Tibial artery (tissue), 4 donors: ENCODE measurements around the gene NPEPL1.

Experiments
- DNase-seq, 2 donors: peaks; one replicate each; pipeline ENCODE4 v3.0.0-alpha.2; 2019
- H3K27ac ChIP-seq, 2 donors: fragments of 200-600 bp; sonication (generic) in 1 of 2; 1 replicate in 1 of 2; 2 replicates in 1 of 2; pipeline ENCODE4 v1.5.1; 2018 to 2019; ENCODE audit warnings: mild to moderate bottlenecking in 1 of 2
- H3K27me3 ChIP-seq, 2 donors: fragments of 200-600 bp; sonication (generic) in 1 of 2; one replicate each; pipeline versions ENCODE4 v1.5.1 to v1.6.0; 2016 to 2019
- H3K36me3 ChIP-seq, 3 donors: fragments of 200-600 bp; sonication (generic) in 2 of 3; one replicate each; pipeline ENCODE4 v1.5.1; 2016 to 2019; ENCODE audit warnings: mild to moderate bottlenecking in 2 of 3
- H3K4me1 ChIP-seq, 4 donors: fragments of 200-600 bp; sonication (generic) in 2 of 4; 1 replicate in 3 of 4; 2 replicates in 1 of 4; pipeline ENCODE4 v1.5.1; 2016 to 2019
- H3K4me3 ChIP-seq, 2 donors: fragments of 200-600 bp; sonication (generic) in 1 of 2; 1 replicate in 1 of 2; 2 replicates in 1 of 2; pipeline ENCODE4 v1.5.1; 2018 to 2019; ENCODE audit warnings: mild to moderate bottlenecking in 2 of 2
- H3K9me3 ChIP-seq, 3 donors: fragments of 200-600 bp; sonication (generic) in 1 of 3; one replicate each; pipeline ENCODE4 v1.5.1; 2016 to 2019
- intact Hi-C: fragments of 100-400 bp; cut with DNase I; formaldehyde crosslinking; loops from one replicate; pipeline ENCODE4 v1.15.0; 2023; ENCODE audit warnings: low total_unique reads
- TF ChIP-seq, protein P1 (sequence below), 2 experiments: fragments of 200-600 bp in 1 of 2; fragments of 450-650 bp in 1 of 2; IDR thresholded peaks; one replicate each; pipeline ENCODE4 v1.5.1; 2017 to 2019; ENCODE audit warnings: antibody characterized with exemption in 2 of 2, mild to moderate bottlenecking in 1 of 2, moderate library complexity in 1 of 2

The NPEPL1 gene

DNA sequence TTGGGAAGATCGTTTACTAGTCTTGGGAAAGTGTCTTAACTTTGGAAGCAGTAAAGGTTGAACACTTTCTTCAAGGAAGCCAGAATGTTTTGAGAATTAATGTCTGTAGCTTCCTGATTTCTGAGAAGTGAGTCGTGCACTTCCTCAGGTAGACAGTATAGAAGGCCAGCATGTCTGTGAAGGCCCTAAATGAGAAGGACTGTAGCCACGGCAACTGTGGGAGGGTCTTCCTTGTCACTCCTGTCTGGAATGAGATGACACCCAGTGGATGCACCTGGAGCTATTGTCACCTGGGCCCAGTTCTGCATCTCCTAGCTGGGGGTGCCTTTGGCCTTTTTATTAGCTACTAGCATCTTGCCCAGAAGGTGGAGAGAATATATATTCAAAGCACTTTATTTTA, 32.8 kb upstream of the NPEPL1 start:
- Histone ChIP-seq H3K36me3 (peaks cover 4 to 19% (median 14%) of the 10 kb centered on the region in 3 donors), H3K27ac (no peak overlapping the region), H3K9me3 (no peaks in the 10 kb centered on the region), H3K27me3 (no peaks in the 10 kb centered on the region), H3K4me1 (peaks cover 0 to 45% (median 20%) of the 10 kb centered on the region in 4 donors), H3K4me3 (no peak overlapping the region)
- no peak for DNase-seq
- intact Hi-C loops: no loop called here
- TF ChIP-seq, protein P1, sequence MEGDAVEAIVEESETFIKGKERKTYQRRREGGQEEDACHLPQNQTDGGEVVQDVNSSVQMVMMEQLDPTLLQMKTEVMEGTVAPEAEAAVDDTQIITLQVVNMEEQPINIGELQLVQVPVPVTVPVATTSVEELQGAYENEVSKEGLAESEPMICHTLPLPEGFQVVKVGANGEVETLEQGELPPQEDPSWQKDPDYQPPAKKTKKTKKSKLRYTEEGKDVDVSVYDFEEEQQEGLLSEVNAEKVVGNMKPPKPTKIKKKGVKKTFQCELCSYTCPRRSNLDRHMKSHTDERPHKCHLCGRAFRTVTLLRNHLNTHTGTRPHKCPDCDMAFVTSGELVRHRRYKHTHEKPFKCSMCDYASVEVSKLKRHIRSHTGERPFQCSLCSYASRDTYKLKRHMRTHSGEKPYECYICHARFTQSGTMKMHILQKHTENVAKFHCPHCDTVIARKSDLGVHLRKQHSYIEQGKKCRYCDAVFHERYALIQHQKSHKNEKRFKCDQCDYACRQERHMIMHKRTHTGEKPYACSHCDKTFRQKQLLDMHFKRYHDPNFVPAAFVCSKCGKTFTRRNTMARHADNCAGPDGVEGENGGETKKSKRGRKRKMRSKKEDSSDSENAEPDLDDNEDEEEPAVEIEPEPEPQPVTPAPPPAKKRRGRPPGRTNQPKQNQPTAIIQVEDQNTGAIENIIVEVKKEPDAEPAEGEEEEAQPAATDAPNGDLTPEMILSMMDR (IDR thresholded peaks at IDR 0.05): no peak

DNA sequence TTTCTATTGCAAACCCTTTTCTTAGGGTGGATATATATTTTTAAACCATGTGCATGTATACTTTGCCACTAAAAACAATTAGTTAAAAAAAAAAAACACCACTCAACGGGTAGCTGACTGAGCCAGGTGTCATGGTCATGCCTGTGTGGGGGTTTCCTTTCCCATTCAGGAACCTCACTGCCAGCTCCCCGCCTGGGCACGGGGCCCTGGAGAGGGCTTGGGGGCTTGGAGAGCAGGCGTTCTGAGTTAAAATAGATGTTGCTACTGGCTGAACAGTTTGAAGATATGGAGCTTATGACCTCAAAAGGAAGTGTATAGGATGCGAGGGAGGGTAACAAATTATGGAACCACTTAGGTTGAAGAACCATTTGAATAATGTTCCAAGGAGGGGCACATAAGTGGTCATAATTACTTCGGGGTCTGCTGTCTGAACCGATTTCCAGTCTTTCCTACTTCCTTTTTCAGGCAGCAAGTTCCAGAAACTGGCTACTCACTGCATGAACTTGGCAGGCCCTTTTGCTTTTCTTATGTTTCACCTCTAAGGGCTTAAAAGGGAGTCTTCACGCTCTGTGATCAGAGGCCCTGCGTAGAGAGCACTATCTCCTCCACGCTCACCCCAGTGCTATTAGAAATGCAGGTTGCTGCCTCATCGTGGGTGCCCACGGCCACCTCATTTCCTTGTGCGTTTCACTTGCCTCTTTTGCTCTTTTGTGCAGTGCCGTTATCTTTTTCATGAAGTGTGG, 31.6 kb upstream of the NPEPL1 start:
- intact Hi-C loops: no loop called here
- Histone ChIP-seq H3K27ac (no peak overlapping the region), H3K4me1 (peaks cover 0 to 33% (median 14%) of the 10 kb centered on the region in 4 donors), H3K4me3 (no peak overlapping the region), H3K27me3 (no peaks in the 10 kb centered on the region), H3K9me3 (no peaks in the 10 kb centered on the region), H3K36me3 (peaks cover 4 to 23% (median 14%) of the 10 kb centered on the region in 3 donors)
- no peak for DNase-seq
- TF ChIP-seq, protein P1 (IDR thresholded peaks at IDR 0.05): no peak

DNA sequence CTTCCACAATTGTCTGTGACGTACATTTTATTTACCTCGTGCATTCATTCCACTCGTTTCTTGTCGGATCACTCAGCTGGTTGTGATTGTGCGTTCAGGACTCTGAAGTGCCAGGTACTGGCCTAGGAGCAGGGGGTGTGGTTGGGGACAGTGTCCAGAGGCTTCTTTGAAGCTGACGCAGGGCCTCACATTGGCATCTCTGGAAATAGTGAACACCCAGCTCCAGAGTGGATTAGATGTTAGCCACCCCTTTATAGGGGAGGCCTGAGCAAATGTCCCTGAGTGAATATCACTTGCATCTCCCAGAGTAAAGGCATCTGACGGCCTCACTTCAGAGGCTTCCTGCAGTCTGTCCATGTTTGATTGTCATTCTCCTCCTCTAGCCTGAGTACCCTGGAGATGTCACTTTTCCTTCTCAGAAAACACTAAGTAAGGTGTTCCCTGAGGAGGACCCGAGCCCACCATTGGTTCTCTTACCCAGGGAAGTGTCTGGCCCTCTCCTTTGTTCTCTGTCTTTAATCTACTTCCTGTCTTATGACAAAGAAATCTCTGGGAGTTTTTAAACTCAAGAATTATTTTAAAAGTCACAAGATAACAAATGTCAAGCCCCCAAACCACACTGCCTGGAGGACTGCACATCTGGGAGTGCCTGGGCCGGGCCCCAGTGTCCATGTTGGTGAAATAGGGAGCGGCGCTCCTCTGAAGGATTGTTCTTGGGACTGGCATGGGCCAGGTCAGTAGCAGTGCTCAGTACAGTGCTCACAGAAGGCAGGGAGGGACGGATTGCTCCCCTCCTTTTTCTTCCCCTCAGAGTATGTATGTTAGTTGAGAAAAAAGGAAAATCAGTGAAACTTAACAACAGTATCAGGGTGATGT, 30.8 kb upstream of the NPEPL1 start:
- H3K36me3 ChIP-seq: peaks cover 4 to 23% (median 14%) of the 10 kb centered on the region in 3 donors
- H3K9me3 ChIP-seq: no peaks in the 10 kb centered on the region
- no peak overlapping the region for H3K27ac ChIP-seq
- H3K4me1 ChIP-seq: peaks cover 0 to 25% (median 8%) of the 10 kb centered on the region in 4 donors
- no peak for DNase-seq
- no peak overlapping the region for H3K4me3 ChIP-seq
- TF ChIP-seq, protein P1 (IDR thresholded peaks at IDR 0.05): no peak
- H3K27me3 ChIP-seq: no peaks in the 10 kb centered on the region
- intact Hi-C loops: no loop called here

DNA sequence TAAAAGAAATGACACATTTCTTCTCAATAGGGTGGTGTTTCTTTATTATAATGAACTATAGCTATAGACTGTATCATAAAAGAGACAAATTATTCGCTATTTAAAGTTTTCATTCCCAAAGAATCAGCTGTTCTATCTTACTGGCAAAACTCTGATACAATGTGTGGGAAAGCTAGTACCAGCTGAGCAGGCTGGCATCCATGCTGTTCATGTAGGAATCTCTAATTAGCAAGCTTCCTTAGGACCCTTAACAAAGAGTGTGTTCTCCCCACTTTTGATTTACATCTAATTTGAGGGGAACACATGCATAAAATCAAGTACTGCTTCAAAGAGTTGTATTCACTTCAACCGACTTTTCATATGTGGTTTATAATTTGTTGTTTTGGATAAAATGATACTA, 28.3 kb upstream of the NPEPL1 start:
- Histone ChIP-seq H3K4me3 (no peak overlapping the region), H3K4me1 (peaks cover 0 to 4% (median 0%) of the 10 kb centered on the region in 4 donors), H3K27ac (no peak overlapping the region), H3K36me3 (peaks cover 16 to 43% (median 32%) of the 10 kb centered on the region in 3 donors), H3K27me3 (no peaks in the 10 kb centered on the region), H3K9me3 (no peaks in the 10 kb centered on the region)
- TF ChIP-seq, protein P1 (IDR thresholded peaks at IDR 0.05): no peak
- DNase-seq: no peak
- intact Hi-C loops: no loop called here

DNA sequence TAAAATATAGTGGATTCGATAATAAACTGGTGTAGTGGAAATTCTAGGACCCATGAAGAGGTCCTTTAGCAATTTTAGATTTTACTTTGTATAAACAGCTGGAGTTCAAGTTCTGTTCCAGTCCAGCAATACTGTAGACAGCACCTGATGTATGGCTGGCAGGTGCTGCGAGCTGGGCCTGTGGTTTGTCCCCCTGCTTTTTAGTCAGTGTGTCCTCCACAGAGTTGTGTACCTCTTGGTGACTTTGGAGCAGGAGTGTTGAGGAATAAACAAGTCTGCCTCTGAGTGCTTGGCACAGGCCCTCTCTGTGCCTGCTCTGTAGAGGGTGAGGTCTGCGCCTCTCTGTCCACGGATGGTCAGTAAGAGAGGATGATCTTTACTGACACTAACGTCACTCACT, 27.7 kb upstream of the NPEPL1 start:
- TF ChIP-seq, protein P1 (IDR thresholded peaks at IDR 0.05): no peak
- intact Hi-C loops: no loop called here
- H3K27ac ChIP-seq: no peak overlapping the region
- no peaks in the 10 kb centered on the region for H3K9me3 ChIP-seq
- DNase-seq: no peak
- H3K4me3 ChIP-seq: no peak overlapping the region
- no peaks in the 10 kb centered on the region for H3K27me3 ChIP-seq
- H3K36me3 ChIP-seq: peaks cover 21 to 49% (median 36%) of the 10 kb centered on the region in 3 donors
- H3K4me1 ChIP-seq: no peaks in the 10 kb centered on the region
